Right atrium auricular region (tissue), 2 donors: Measurements from ENCODE around the gene KLC3. TPM values are rescaled to one million over a fixed set of nuclear protein-coding genes. Genes with fewer than 3 reads are reported as not detected.

Experiments
- DNase-seq: peaks from one replicate; pipeline ENCODE4 v3.0.0-alpha.2; 2019; ENCODE audit warnings: low spot score
- H3K27ac ChIP-seq, 2 donors: fragments of 200-600 bp; sonication (generic); 1 replicate in 1 of 2; 2 replicates in 1 of 2; pipeline ENCODE4 v1.5.1; 2016 to 2019
- H3K27me3 ChIP-seq, 2 donors: fragments of 200-600 bp; sonication (generic); one replicate each; pipeline versions ENCODE4 v1.5.1 to v1.6.0; 2017 to 2019
- H3K36me3 ChIP-seq: fragments of 200-600 bp; sonication (generic); one replicate; pipeline ENCODE4 v1.5.1; 2016
- H3K4me1 ChIP-seq, 2 donors: fragments of 200-600 bp; sonication (generic); one replicate each; pipeline versions ENCODE4 v1.5.1 to v1.6.0; 2017 to 2019
- H3K4me3 ChIP-seq, 2 donors: fragments of 200-600 bp; sonication (generic); 1 replicate in 1 of 2; 2 replicates in 1 of 2; pipeline ENCODE4 v1.5.1; 2017 to 2019; ENCODE audit warnings: mild to moderate bottlenecking in 1 of 2, moderate library complexity in 1 of 2
- H3K9me3 ChIP-seq, 2 donors: fragments of 200-600 bp; sonication (generic); one replicate each; pipeline ENCODE4 v1.5.1; 2019
- total RNA-seq, 2 donors: library from RNA; depleted of rRNA; stranded (reverse); fragments of >200 nt; gene quantifications; one replicate each; pipeline ENCODE4 v1.1.0, GENCODE V29; 2016
- TF ChIP-seq, protein P1 (sequence below), 2 donors: fragments of 200-600 bp; sonication (generic); IDR thresholded peaks; one replicate each; pipeline ENCODE4 v1.5.1; 2019; ENCODE audit warnings: antibody characterized with exemption in 2 of 2

Gene KLC3
- total RNA-seq, 2 donors from 2014 or later = 0.75 TPM; not detected in 1

DNA sequence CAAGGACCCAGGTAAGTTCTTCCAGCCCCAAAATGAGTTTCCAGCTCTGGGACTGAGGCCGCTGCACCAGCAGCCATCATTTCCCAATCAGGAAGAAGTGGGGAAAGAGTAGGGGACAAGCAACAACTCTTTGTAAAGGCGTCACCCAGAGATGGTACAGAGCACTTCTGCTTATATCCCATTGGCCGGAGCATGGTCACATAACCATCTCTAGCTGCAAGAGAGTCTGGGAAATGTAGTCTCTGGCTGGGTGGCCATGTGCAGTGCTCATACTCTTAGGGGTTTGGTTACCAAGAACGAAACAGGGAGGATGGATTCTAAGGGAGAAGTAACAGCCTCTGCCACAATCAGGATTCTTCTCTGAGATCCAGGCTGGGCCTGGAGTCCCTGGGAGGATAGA lies 44.2 kb upstream of the KLC3 start:
- peaks cover 0 to 9% of the 10 kb centered on the region in 2 donors for H3K4me1 ChIP-seq
- H3K27me3 ChIP-seq = no peaks in the 10 kb centered on the region
- DNase-seq = no peak
- no peaks in the 10 kb centered on the region for H3K9me3 ChIP-seq
- TF ChIP-seq, protein P1, sequence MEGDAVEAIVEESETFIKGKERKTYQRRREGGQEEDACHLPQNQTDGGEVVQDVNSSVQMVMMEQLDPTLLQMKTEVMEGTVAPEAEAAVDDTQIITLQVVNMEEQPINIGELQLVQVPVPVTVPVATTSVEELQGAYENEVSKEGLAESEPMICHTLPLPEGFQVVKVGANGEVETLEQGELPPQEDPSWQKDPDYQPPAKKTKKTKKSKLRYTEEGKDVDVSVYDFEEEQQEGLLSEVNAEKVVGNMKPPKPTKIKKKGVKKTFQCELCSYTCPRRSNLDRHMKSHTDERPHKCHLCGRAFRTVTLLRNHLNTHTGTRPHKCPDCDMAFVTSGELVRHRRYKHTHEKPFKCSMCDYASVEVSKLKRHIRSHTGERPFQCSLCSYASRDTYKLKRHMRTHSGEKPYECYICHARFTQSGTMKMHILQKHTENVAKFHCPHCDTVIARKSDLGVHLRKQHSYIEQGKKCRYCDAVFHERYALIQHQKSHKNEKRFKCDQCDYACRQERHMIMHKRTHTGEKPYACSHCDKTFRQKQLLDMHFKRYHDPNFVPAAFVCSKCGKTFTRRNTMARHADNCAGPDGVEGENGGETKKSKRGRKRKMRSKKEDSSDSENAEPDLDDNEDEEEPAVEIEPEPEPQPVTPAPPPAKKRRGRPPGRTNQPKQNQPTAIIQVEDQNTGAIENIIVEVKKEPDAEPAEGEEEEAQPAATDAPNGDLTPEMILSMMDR (IDR thresholded peaks at IDR 0.05) = no peak
- H3K27ac ChIP-seq = no peak overlapping the region
- H3K4me3 ChIP-seq = no peak overlapping the region
- H3K36me3 ChIP-seq = peaks cover 8% of the 10 kb centered on the region

DNA sequence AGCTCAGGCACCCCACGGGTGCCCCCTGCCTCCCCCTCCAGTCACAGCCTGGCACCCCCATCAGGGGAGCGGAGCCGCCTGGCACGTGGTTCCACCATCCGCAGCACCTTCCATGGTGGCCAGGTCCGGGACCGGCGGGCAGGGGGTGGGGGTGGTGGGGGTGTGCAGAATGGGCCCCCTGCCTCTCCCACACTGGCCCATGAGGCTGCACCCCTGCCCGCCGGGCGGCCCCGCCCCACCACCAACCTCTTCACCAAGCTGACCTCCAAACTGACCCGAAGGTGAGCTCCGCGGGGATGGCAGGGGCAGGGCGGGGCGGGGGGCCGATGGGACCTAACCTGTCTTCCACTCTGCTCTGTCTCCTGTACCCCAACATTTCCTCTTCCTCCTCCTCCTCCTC lies 42.9 kb upstream of the KLC3 start:
- TF ChIP-seq, protein P1 (IDR thresholded peaks at IDR 0.05) = no peak
- Histone ChIP-seq H3K36me3 (peaks cover 8% of the 10 kb centered on the region), H3K27ac (no peak overlapping the region), H3K4me3 (no peak overlapping the region), H3K4me1 (peaks cover 0 to 9% of the 10 kb centered on the region in 2 donors), H3K27me3 (no peaks in the 10 kb centered on the region), H3K9me3 (no peaks in the 10 kb centered on the region)
- DNase-seq = no peak

DNA sequence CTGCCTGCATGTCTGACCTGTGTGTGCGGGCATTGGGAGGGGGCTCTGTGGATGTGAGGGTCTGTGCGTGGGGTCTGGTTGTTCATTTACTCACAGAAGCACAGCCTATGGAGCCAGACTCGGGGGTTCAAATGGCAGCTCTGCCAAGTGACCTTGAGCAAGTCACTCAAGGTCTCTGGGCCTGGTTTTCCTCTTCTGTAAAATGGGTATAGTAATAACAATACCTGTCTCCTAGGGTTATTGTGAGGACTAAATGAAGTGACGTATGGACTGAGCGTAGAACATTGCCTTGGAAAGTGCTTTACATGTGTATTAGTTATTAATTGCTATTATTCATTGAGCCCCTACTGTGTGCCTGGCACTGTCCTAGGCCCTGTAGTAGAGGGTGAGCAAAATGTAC lies 42.3 kb upstream of the KLC3 start:
- Histone ChIP-seq H3K4me1 (peaks cover 0 to 9% of the 10 kb centered on the region in 2 donors), H3K9me3 (no peaks in the 10 kb centered on the region), H3K27ac (no peak overlapping the region), H3K27me3 (no peaks in the 10 kb centered on the region), H3K36me3 (peaks cover 8% of the 10 kb centered on the region), H3K4me3 (no peak overlapping the region)
- no peak for DNase-seq
- TF ChIP-seq, protein P1 (IDR thresholded peaks at IDR 0.05) = no peak

DNA sequence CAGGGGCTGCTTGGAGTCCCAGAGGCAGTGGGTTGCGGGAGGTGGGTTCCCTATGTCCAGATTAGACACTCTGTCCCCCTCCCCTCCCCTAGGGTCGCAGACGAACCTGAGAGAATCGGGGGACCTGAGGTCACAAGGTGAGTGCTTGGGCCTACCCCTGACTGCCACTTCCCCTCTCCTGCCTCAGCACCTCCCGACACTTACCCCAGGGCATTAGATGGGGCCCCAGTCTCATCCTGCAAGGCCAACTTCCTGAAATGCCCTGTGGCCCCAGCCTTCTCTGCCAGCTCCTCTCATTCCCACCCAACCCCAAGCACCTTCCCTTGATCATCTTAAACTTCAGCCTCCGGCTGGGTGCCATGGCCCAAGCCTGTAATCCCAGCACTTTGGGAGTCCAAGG lies 40.8 kb upstream of the KLC3 start:
- peaks cover 0 to 1% of the 10 kb centered on the region in 2 donors for H3K4me1 ChIP-seq
- H3K4me3 ChIP-seq = no peak overlapping the region
- TF ChIP-seq, protein P1 (IDR thresholded peaks at IDR 0.05) = no peak
- no peak overlapping the region for H3K27ac ChIP-seq
- H3K27me3 ChIP-seq = no peaks in the 10 kb centered on the region
- H3K9me3 ChIP-seq = no peaks in the 10 kb centered on the region
- peaks cover 8% of the 10 kb centered on the region for H3K36me3 ChIP-seq
- DNase-seq = no peak

DNA sequence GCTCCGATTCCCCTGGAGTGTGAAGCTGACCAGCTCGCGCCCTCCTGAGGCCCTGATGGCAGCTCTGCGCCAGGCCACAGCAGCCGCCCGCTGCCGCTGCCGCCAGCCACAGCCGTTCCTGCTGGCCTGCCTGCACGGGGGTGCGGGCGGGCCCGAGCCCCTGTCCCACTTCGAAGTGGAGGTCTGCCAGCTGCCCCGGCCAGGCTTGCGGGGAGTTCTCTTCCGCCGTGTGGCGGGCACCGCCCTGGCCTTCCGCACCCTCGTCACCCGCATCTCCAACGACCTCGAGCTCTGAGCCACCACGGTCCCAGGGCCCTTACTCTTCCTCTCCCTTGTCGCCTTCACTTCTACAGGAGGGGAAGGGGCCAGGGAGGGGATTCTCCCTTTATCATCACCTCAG lies 38.1 kb upstream of the KLC3 start:
- no peaks in the 10 kb centered on the region for H3K9me3 ChIP-seq
- no peak for DNase-seq
- H3K36me3 ChIP-seq = peaks cover 21% of the 10 kb centered on the region
- no peak overlapping the region for H3K4me3 ChIP-seq
- TF ChIP-seq, protein P1 (IDR thresholded peaks at IDR 0.05) = no peak
- H3K27ac ChIP-seq = no peak overlapping the region
- H3K4me1 ChIP-seq = no peaks in the 10 kb centered on the region
- no peaks in the 10 kb centered on the region for H3K27me3 ChIP-seq

DNA sequence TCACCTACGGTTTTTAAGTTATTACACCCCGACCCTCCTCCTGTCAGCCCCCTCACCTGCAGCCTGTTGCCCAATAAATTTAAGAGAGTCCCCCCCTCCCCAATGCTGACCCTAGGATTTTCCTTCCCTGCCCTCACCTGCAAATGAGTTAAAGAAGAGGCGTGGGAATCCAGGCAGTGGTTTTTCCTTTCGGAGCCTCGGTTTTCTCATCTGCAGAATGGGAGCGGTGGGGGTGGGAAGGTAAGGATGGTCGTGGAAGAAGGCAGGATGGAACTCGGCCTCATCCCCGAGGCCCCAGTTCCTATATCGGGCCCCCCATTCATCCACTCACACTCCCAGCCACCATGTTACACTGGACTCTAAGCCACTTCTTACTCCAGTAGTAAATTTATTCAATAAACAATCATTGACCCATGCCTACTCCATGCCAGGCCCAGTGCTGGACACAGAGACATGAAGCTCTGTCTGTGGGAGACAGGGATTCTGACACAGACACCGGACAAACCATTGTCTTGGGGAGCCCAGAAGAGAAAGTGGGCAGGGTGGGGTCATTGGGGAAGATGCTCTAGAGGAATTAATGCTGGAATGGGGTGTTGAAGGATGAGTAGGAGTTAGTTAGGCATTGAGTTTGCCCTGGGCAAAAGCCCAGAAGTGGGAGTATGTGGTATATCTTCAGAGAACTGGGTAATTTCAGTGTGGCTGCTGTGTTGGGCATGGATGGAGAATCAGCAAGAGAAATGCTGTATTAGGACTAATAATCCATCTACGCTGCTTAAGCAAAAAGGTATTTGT lies 37.1 kb upstream of the KLC3 start:
- H3K4me3 ChIP-seq = no peak overlapping the region
- no peak for DNase-seq
- H3K27ac ChIP-seq = no peak overlapping the region

More for the DNA sequence above, 37.1 kb upstream of the KLC3 start:
- H3K9me3 ChIP-seq = no peaks in the 10 kb centered on the region
- TF ChIP-seq, protein P1 (IDR thresholded peaks at IDR 0.05) = no peak
- no peaks in the 10 kb centered on the region for H3K4me1 ChIP-seq
- no peaks in the 10 kb centered on the region for H3K27me3 ChIP-seq
- peaks cover 31% of the 10 kb centered on the region for H3K36me3 ChIP-seq
